Pancreas (tissue), 10 donors: Measurements from ENCODE around the gene RFLNA. TPM values are rescaled to one million over a fixed set of nuclear protein-coding genes. Genes with fewer than 3 reads are reported as not detected.

Experiments used
- ATAC-seq, 4 donors: fragments of 200-7000 bp; cut with Tn5 transposase; one replicate each; pipeline versions ENCODE4 v1.8.0 to v1.9.1; 2020; ENCODE audit warnings: mild to moderate bottlenecking in 4 of 4, moderate library complexity in 4 of 4
- DNase-seq, 6 donors: peaks; one replicate each; pipeline ENCODE4 v3.0.0-alpha.2; 2020
- FAIRE-seq: peaks from 2 replicates; lab custom pipeline; 2012; peaks lifted over from hg19 to GRCh38; lab: Jason Lieb, UNC
- H3K27ac ChIP-seq, 4 donors: fragments of 200-600 bp; sonication (generic); 1 replicate in 3 of 4; 2 replicates in 1 of 4; pipeline versions ENCODE4 v1.5.0 to v1.8.0; 2020
- H3K27me3 ChIP-seq, 4 donors: fragments of 200-600 bp; one replicate each; pipeline ENCODE4 v1.8.0; 2021
- H3K36me3 ChIP-seq, 3 donors: fragments of 200-600 bp; sonication (generic) in 1 of 3; one replicate each; pipeline versions ENCODE4 v1.5.0 to v1.8.0; 2020 to 2021
- H3K4me1 ChIP-seq, 3 donors: fragments of 200-600 bp; one replicate each; pipeline ENCODE4 v1.8.0; 2021
- H3K4me3 ChIP-seq, 4 donors: fragments of 200-600 bp; sonication (generic) in 2 of 4; one replicate each; pipeline versions ENCODE4 v1.5.0 to v1.8.0; 2020 to 2021
- H3K9me3 ChIP-seq, 4 donors: fragments of 200-600 bp; one replicate each; pipeline ENCODE4 v1.8.0; 2021
- CTCF ChIP-seq, 4 donors: fragments of 200-600 bp; sonication (generic) in 3 of 4; IDR thresholded peaks; one replicate each; pipeline versions ENCODE4 v1.5.0 to v1.8.0; 2021; ENCODE audit warnings: antibody characterized with exemption in 4 of 4
- WGBS, 2 donors: extraction: QIAGEN DNeasy Blood & Tissue Kit; methylation state at CpG; one replicate each; pipeline ENCODE4 v1.1.7; 2013; 5-methylcytosine and 5-hydroxymethylcytosine counted together
- intact Hi-C, 3 donors: fragments of 100-400 bp; cut with DNase I; formaldehyde crosslinking; loops; one replicate each; pipeline versions ENCODE4 v1.11.1 to v1.14.2; 2022
- polyA plus RNA-seq, 2 donors: library from polyadenylated mRNA; stranded (reverse); fragments of 200-250 nt; gene quantifications; one replicate each; pipeline ENCODE4 v1.2.3, GENCODE V29; 2013
- total RNA-seq, 6 donors: library from RNA; stranded (reverse); fragmentation: NEBNext Ultra II Directional in 4 of 6; extraction: Animal tissue kit (Norgen Biotek cat#: 25700) in 4 of 6; gene quantifications; one replicate each; pipeline versions ENCODE4 v1.2.1 to v1.2.4, GENCODE V29; 2021 to 2023
- donor health status: healthy with polysubstance abuse.
- donor health status: DM: no; HTN: no; CAD: no; lungs with moderate emphysema.
- donor health status: DM: no; HTN: no; CAD: no.
- donor health status: control.
- donor health status: control.
- donor health status: Bipolar disorder and iron deficiency.
- donor health status: DM: yes; HTN: yes; CAD: no.
- donor health status: DM: no; HTN: no; CAD: no.
- donor health status: DM: no; HTN: no; CAD: no.
- donor health status: DM: yes; HTN: yes; CAD: no.

Gene RFLNA
- total and polyA plus RNA-seq, 8 donors, result 0.09 to 1.3 (median 0.45) TPM

GRCh38 chr12:124315372-124316044 is 20.6 kb downstream of the RFLNA start:
- H3K4me1 ChIP-seq, result no peaks in the 10 kb centered on the region
- no peak for ATAC-seq
- no peak for TF ChIP-seq CTCF (IDR thresholded peaks at IDR 0.05)
- FAIRE-seq, result no peak
- no peaks in the 10 kb centered on the region for H3K9me3 ChIP-seq
- no peak overlapping the region for H3K27ac ChIP-seq
- WGBS, 2 donors, result 54 to 60% methylated on average over 17 of the region's 17 CpGs
- intact Hi-C loops, result loop anchor here in 1 of 3 donors (5.0 kb wide), 1 partner anchor 278 kb away; no protein-coding TSS in a partner anchor
- H3K4me3 ChIP-seq, result no peak overlapping the region
- no peaks in the 10 kb centered on the region for H3K36me3 ChIP-seq
- no peaks in the 10 kb centered on the region for H3K27me3 ChIP-seq
- no peak for DNase-seq

- Histone ChIP-seq H3K4me3 (no peak overlapping the region), H3K27ac (no peak overlapping the region), H3K36me3 (no peaks in the 10 kb centered on the region), H3K27me3 (no peaks in the 10 kb centered on the region), H3K4me1 (no peaks in the 10 kb centered on the region), H3K9me3 (no peaks in the 10 kb centered on the region)
- 76 to 85% methylated on average over 12 of the region's 12 CpGs for WGBS, 2 donors
- no peak for TF ChIP-seq CTCF (IDR thresholded peaks at IDR 0.05)
- intact Hi-C loops, result loop anchor here in 1 of 3 donors (5.0 kb wide), 1 partner anchor 279 kb away; no protein-coding TSS in a partner anchor
- ATAC-seq (no peak), DNase-seq (no peak), FAIRE-seq (no peak)
Measured at GRCh38 chr12:124316257-124316900, 21.5 kb downstream of the RFLNA start.

- no peak for ATAC-seq
- FAIRE-seq, result no peak
- H3K36me3 ChIP-seq, result no peaks in the 10 kb centered on the region
- H3K27me3 ChIP-seq, result no peaks in the 10 kb centered on the region
- no peak for DNase-seq
- H3K27ac ChIP-seq, result no peak overlapping the region
- no peaks in the 10 kb centered on the region for H3K9me3 ChIP-seq
- WGBS, 2 donors, result 83 to 86% methylated on average over 12 of the region's 12 CpGs
- H3K4me1 ChIP-seq, result no peaks in the 10 kb centered on the region
- intact Hi-C loops, result loop anchor here in 1 of 3 donors (5.0 kb wide), 1 partner anchor 280 kb away; no protein-coding TSS in a partner anchor
- no peak for TF ChIP-seq CTCF (IDR thresholded peaks at IDR 0.05)
- no peak overlapping the region for H3K4me3 ChIP-seq
Measured at GRCh38 chr12:124317400-124317799, 22.5 kb downstream of the RFLNA start.

- H3K27me3 ChIP-seq, result no peaks in the 10 kb centered on the region
- DNase-seq (peak in 1 of 6 donors; percentile 13), ATAC-seq (no peak), FAIRE-seq (no peak)
- no peak overlapping the region for H3K4me3 ChIP-seq
- H3K9me3 ChIP-seq, result no peaks in the 10 kb centered on the region
- H3K27ac ChIP-seq, result no peak overlapping the region
- intact Hi-C loops, result loop anchor here in 1 of 3 donors (5.0 kb wide), 1 partner anchor 281 kb away; no protein-coding TSS in a partner anchor
- peaks cover 0 to under 1% (median 0%) of the 10 kb centered on the region in 3 donors for H3K36me3 ChIP-seq
- 60 to 62% methylated on average over 25 of the region's 25 CpGs for WGBS, 2 donors
- H3K4me1 ChIP-seq, result no peaks in the 10 kb centered on the region
- no peak for TF ChIP-seq CTCF (IDR thresholded peaks at IDR 0.05)
Measured at GRCh38 chr12:124318278-124319020, 23.6 kb downstream of the RFLNA start.
